HL-60 (cell line): ENCODE results near the gene IL1A.

Experiments
- DNase-seq, 2 experiments: peaks; one replicate each; pipeline ENCODE4 v3.0.0-alpha.2; 2010 to 2020; ENCODE audit warnings: low read depth in 1 of 2, low spot score in 1 of 2
- H3K27ac ChIP-seq: fragments of 250-450 bp; sonication (Bioruptor Pico); replicated peaks from 2 replicates; pipeline ENCODE4 v1.5.1; 2020; ENCODE audit warnings: mild to moderate bottlenecking, moderate library complexity
- H3K27me3 ChIP-seq: fragments of 250-450 bp; sonication (Bioruptor Pico); 2 replicates; pipeline ENCODE4 v1.5.1; 2021; ENCODE audit warnings: mild to moderate bottlenecking, moderate library complexity; ENCODE audit not compliant: insufficient read depth, poor library complexity, severe bottlenecking
- H3K4me3 ChIP-seq: replicated peaks from 2 replicates; pipeline ENCODE4 v1.5.1; 2011; ENCODE audit warnings: mild to moderate bottlenecking, control low read depth, low read length; ENCODE audit not compliant: insufficient read depth
- GABPA ChIP-seq: IDR thresholded peaks from 2 replicates; pipeline ENCODE4 v1.6.1; 2012; ENCODE audit warnings: low read depth
- POLR2AphosphoS5 ChIP-seq: IDR thresholded peaks from 2 replicates; pipeline ENCODE4 v1.6.1; 2012; ENCODE audit warnings: low read depth
- SPI1 ChIP-seq: IDR thresholded peaks from 2 replicates; pipeline ENCODE4 v1.6.1; 2012; ENCODE audit warnings: low read depth, mild to moderate bottlenecking, borderline replicate concordance
- TF ChIP-seq, protein P1 (sequence below): IDR thresholded peaks from 2 replicates; pipeline ENCODE4 v1.6.1; 2012; ENCODE audit warnings: low read depth; ENCODE audit not compliant: insufficient replicate concordance
- TF ChIP-seq, protein P2 (sequence below): IDR thresholded peaks from one replicate; pipeline ENCODE4 v1.5.1; 2011; ENCODE audit warnings: low read length, control low read depth, inconsistent platforms; ENCODE audit not compliant: insufficient read depth

IL1A gene

DNA sequence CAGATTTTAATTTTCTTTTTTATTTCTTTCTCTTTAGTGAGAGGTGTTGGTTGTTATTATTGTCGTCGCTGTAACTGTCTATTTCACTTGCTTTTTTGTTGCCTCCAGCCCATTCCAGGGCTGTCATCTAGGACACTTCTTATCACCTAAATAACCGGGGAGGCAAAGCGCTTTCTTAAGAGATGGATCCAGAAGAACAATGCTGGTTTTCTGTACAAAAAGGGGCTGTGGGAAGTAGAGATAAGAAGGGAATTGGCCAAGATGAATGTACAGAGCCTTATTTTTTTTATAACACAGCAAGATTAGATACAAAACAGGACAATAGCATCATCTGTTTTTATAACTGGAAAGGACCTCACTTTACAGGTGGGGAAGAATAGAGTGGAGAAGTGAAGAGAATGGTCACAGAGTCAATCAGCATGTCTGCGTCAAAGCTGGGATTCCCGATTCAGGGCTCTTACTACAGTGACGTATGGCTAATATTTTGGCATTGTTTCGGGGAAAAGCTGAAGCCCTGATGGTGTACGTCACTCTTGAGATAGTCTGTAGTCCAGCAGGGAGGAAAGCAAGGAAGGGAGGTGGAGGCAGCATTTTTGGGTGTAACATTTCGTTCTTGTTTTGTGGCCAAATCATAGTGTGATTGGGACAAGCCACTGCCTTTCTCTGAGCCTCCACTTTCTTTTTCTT lies 29.1 kb upstream of the IL1A start:
- Histone ChIP-seq H3K27ac (no peak overlapping the region), H3K27me3 (no peaks in the 10 kb centered on the region), H3K4me3 (no peak overlapping the region)
- TF ChIP-seq, protein P1, sequence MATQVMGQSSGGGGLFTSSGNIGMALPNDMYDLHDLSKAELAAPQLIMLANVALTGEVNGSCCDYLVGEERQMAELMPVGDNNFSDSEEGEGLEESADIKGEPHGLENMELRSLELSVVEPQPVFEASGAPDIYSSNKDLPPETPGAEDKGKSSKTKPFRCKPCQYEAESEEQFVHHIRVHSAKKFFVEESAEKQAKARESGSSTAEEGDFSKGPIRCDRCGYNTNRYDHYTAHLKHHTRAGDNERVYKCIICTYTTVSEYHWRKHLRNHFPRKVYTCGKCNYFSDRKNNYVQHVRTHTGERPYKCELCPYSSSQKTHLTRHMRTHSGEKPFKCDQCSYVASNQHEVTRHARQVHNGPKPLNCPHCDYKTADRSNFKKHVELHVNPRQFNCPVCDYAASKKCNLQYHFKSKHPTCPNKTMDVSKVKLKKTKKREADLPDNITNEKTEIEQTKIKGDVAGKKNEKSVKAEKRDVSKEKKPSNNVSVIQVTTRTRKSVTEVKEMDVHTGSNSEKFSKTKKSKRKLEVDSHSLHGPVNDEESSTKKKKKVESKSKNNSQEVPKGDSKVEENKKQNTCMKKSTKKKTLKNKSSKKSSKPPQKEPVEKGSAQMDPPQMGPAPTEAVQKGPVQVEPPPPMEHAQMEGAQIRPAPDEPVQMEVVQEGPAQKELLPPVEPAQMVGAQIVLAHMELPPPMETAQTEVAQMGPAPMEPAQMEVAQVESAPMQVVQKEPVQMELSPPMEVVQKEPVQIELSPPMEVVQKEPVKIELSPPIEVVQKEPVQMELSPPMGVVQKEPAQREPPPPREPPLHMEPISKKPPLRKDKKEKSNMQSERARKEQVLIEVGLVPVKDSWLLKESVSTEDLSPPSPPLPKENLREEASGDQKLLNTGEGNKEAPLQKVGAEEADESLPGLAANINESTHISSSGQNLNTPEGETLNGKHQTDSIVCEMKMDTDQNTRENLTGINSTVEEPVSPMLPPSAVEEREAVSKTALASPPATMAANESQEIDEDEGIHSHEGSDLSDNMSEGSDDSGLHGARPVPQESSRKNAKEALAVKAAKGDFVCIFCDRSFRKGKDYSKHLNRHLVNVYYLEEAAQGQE: no peak
- TF ChIP-seq GABPA (no peak), SPI1 (no peak), POLR2AphosphoS5 (no peak)
- TF ChIP-seq, protein P2, sequence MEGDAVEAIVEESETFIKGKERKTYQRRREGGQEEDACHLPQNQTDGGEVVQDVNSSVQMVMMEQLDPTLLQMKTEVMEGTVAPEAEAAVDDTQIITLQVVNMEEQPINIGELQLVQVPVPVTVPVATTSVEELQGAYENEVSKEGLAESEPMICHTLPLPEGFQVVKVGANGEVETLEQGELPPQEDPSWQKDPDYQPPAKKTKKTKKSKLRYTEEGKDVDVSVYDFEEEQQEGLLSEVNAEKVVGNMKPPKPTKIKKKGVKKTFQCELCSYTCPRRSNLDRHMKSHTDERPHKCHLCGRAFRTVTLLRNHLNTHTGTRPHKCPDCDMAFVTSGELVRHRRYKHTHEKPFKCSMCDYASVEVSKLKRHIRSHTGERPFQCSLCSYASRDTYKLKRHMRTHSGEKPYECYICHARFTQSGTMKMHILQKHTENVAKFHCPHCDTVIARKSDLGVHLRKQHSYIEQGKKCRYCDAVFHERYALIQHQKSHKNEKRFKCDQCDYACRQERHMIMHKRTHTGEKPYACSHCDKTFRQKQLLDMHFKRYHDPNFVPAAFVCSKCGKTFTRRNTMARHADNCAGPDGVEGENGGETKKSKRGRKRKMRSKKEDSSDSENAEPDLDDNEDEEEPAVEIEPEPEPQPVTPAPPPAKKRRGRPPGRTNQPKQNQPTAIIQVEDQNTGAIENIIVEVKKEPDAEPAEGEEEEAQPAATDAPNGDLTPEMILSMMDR: no peak
- DNase-seq: no peak

DNA sequence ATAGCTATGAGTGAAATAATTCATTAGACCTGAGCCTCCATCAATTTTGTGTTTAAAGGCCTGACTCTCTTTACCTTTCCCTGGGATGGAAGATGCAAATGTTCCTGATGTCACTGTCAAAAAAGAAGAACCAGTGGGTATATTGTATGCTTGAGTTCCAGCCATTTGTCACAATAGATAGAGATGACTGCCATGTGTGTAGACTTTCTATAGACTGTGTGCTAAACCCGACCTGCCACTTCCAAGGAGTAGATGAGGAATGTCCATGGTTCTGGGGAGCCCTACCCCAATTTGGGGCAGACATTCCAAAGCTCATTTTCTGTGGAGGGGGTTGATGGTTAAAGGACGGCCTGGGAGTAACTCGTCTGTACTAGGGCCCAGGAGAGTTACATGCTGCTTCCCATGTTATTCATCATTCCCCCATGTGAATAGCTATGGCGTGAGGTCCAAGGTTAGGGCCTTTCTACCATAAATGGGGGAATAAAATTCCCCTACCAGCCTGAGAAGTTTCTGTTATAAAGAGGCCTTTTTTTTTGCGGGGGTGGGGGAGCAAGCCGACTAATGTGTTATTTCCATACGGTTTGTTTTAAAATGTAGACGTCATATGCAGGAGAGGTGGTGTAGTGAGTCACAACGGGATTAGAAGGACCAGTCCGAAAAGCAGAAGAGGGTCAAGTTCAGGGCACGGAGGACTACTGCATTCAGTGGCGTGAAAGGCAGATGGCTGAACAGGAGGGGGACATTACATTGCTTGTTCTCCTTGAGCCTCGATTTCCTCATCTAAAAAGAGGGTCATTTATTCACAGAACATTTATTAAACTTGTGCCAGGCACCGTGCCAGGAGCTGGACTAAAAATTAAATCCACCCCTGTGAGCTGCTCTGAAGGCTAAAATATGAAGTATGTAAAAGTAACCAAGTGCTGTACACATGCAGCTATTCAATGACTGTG lies 28.3 kb upstream of the IL1A start:
- TF ChIP-seq, protein P2: no peak
- Histone ChIP-seq H3K27me3 (no peaks in the 10 kb centered on the region), H3K4me3 (no peak overlapping the region), H3K27ac (no peak overlapping the region)
- no peak for DNase-seq

DNA sequence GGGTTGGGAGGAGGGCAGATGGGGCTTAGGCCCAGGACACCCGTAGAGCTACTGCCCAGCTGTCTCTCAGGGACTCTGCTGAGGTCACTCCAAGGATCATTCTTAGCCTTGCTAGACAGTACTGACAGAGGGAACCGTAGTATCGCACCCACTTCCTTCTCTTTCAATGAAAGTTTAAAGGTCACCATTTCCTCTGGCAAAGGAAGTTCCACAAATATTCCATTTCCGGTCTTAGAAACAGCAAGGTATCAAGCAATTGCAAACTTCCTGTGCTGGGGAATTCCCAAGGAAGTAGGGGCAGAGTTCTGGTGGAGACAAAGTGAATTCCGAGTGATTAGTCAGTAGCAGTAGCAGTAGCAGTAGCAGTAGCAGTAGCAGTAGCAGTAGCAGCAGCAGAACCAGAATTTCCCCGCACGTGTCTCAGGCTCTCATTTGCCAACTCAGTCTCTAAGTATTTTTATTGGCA lies 27.6 kb upstream of the IL1A start:
- peak overlapping the region; percentile 43 for H3K27ac ChIP-seq
- TF ChIP-seq, protein P1: no peak
- TF ChIP-seq GABPA (peak; percentile 33; the same call in 1 of the 2 replicates), POLR2AphosphoS5 (no peak), SPI1 (peak; percentile 58; the same call in 1 of the 2 replicates)
- TF ChIP-seq, protein P2: no peak
- no peak for DNase-seq

More for the DNA sequence above, 27.6 kb upstream of the IL1A start:
- Histone ChIP-seq H3K4me3 (no peak overlapping the region), H3K27me3 (no peaks in the 10 kb centered on the region)
